SK-N-SH (cell line): ENCODE results near the gene ATP6V1B1.

Experiments used
- EP300 ChIP-seq, 2 experiments: IDR thresholded peaks; 2 replicates each; pipeline versions ENCODE4 v1.4.0 to v1.6.1; 2012; ENCODE audit warnings: borderline replicate concordance in 1 of 2, low read depth in 1 of 2, low read length in 1 of 2
- EZH2phosphoT487 ChIP-seq: fragments of 200-600 bp; sonication (generic); IDR thresholded peaks from 2 replicates; pipeline ENCODE4 v1.6.1; 2017; ENCODE audit warnings: low read depth, mixed run types, mild to moderate bottlenecking, antibody characterized with exemption, moderate library complexity, borderline replicate concordance
- GABPA ChIP-seq: IDR thresholded peaks from 2 replicates; pipeline ENCODE4 v1.4.0; 2012; ENCODE audit warnings: low read depth, mild to moderate bottlenecking
- JUND ChIP-seq: IDR thresholded peaks from 2 replicates; pipeline ENCODE4 v1.4.0; 2012
- MXI1 ChIP-seq: IDR thresholded peaks from 2 replicates; pipeline ENCODE4 v1.6.1; 2012; ENCODE audit warnings: mild to moderate bottlenecking, low read depth, low read length, improper control_type of control experiment
- POLR2AphosphoS5 ChIP-seq: IDR thresholded peaks from 2 replicates; pipeline ENCODE4 v1.6.1; 2012; ENCODE audit warnings: low read depth, low read length
- RCOR1 ChIP-seq: fragments of 150-350 bp; IDR thresholded peaks from 2 replicates; pipeline ENCODE4 v1.6.1; 2017; ENCODE audit warnings: antibody characterized with exemption, low read length
- RFX5 ChIP-seq: IDR thresholded peaks from 2 replicates; pipeline ENCODE4 v1.6.1; 2012; ENCODE audit warnings: mild to moderate bottlenecking, improper control_type of control experiment, low read length
- RXRA ChIP-seq: IDR thresholded peaks from 2 replicates; pipeline ENCODE4 v1.4.0; 2012; ENCODE audit warnings: low read depth, mild to moderate bottlenecking, borderline replicate concordance
- SIN3A ChIP-seq: IDR thresholded peaks from 2 replicates; pipeline ENCODE4 v1.6.1; 2012; ENCODE audit warnings: low read depth, mild to moderate bottlenecking, low read length, moderate library complexity, borderline replicate concordance
- TF ChIP-seq, protein P1 (sequence below): fragments of 200-600 bp; sonication (generic); IDR thresholded peaks from 2 replicates; pipeline ENCODE4 v1.6.1; 2017; ENCODE audit warnings: antibody characterized with exemption, mild to moderate bottlenecking, moderate library complexity

DNA sequence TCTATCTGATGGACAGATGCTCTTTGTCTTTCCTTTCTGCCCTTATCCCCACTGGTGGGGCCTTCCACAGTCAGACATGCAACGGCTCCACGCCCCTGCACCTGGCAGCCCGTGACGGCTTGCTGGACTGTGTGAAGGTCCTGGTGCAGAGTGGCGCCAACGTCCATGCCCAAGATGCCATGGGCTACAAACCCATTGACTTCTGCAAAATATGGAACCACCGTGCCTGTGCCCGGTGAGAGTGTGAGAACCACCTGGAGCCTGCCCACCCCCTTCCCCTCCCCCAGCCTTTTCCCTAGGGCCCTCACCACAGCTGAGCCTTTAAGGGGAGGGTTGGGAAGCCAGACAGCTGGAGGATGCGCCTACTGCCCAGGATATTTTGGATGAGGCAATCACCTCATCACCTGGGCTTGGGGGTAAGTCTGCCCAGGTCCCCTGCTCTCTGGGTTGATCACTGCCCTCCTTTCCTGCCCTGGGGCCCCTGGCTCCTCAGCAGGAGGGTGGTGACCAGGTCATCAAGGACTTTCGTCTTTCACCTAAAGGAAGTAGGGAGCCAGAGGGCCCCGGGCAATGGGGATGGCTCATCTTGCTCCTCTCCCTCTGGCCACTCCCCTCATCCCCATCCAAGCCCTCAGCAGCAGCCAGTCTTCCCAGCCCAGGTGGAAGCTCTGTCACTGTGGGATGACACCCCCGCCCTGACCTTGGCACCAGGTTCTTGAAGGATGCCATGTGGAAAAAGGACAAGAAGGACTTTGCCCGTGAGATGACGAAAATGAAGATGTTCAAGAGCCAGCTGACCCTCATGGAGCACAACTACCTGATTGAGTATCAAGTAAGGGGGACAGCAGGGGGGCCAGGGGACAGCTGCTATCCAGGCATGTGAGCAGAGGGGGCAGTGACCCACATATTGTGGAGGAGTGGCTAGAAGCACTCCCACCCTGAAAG is 46.4 kb downstream of the ATP6V1B1 start:
- TF ChIP-seq EZH2phosphoT487: no peak
- TF ChIP-seq RFX5: no peak
- TF ChIP-seq RXRA: no peak
- TF ChIP-seq GABPA: no peak
- TF ChIP-seq, protein P1, sequence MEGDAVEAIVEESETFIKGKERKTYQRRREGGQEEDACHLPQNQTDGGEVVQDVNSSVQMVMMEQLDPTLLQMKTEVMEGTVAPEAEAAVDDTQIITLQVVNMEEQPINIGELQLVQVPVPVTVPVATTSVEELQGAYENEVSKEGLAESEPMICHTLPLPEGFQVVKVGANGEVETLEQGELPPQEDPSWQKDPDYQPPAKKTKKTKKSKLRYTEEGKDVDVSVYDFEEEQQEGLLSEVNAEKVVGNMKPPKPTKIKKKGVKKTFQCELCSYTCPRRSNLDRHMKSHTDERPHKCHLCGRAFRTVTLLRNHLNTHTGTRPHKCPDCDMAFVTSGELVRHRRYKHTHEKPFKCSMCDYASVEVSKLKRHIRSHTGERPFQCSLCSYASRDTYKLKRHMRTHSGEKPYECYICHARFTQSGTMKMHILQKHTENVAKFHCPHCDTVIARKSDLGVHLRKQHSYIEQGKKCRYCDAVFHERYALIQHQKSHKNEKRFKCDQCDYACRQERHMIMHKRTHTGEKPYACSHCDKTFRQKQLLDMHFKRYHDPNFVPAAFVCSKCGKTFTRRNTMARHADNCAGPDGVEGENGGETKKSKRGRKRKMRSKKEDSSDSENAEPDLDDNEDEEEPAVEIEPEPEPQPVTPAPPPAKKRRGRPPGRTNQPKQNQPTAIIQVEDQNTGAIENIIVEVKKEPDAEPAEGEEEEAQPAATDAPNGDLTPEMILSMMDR: no peak
- no peak for TF ChIP-seq POLR2AphosphoS5
- TF ChIP-seq MXI1: no peak
- TF ChIP-seq RCOR1: no peak
- TF ChIP-seq SIN3A: no peak
- no peak for TF ChIP-seq EP300 (IDR thresholded peaks at IDR 0.05; ENCODE audit: borderline replicate concordance in 1 of 2, low read depth in 1 of 2, low read length in 1 of 2)
- no peak for TF ChIP-seq JUND
